Muscle layer of duodenum (tissue), 2 donors: ENCODE data around the gene RMP24.

Experiments used
- H3K27ac ChIP-seq: one replicate; pipeline ENCODE4 v1.7.0; 2013; ENCODE audit warnings: mild to moderate bottlenecking, low read length
- H3K27me3 ChIP-seq: one replicate; pipeline ENCODE4 v1.7.0; 2013; ENCODE audit warnings: low read depth, mild to moderate bottlenecking, control low read depth, low read length
- H3K36me3 ChIP-seq, 2 donors: one replicate each; pipeline ENCODE4 v1.7.0; 2013; ENCODE audit warnings: low read length in 2 of 2, control low read depth in 1 of 2, mild to moderate bottlenecking in 1 of 2; ENCODE audit not compliant: insufficient read depth in 2 of 2, control insufficient read depth in 1 of 2
- H3K4me1 ChIP-seq, 2 donors: one replicate each; pipeline ENCODE4 v1.7.0; 2013; ENCODE audit warnings: low read length in 2 of 2, mild to moderate bottlenecking in 2 of 2, control low read depth in 1 of 2, moderate library complexity in 1 of 2; ENCODE audit not compliant: insufficient read depth in 2 of 2, control insufficient read depth in 1 of 2
- H3K4me3 ChIP-seq, 2 donors: one replicate each; pipeline ENCODE4 v1.7.0; 2013; ENCODE audit warnings: low read length in 2 of 2, low read depth in 1 of 2, mild to moderate bottlenecking in 1 of 2
- H3K9me3 ChIP-seq, 2 donors: one replicate each; pipeline ENCODE4 v1.7.0; 2013; ENCODE audit warnings: low read length in 2 of 2, control low read depth in 1 of 2, mild to moderate bottlenecking in 1 of 2; ENCODE audit not compliant: control insufficient read depth in 1 of 2
- donor health status: healthy.

Gene RMP24

DNA sequence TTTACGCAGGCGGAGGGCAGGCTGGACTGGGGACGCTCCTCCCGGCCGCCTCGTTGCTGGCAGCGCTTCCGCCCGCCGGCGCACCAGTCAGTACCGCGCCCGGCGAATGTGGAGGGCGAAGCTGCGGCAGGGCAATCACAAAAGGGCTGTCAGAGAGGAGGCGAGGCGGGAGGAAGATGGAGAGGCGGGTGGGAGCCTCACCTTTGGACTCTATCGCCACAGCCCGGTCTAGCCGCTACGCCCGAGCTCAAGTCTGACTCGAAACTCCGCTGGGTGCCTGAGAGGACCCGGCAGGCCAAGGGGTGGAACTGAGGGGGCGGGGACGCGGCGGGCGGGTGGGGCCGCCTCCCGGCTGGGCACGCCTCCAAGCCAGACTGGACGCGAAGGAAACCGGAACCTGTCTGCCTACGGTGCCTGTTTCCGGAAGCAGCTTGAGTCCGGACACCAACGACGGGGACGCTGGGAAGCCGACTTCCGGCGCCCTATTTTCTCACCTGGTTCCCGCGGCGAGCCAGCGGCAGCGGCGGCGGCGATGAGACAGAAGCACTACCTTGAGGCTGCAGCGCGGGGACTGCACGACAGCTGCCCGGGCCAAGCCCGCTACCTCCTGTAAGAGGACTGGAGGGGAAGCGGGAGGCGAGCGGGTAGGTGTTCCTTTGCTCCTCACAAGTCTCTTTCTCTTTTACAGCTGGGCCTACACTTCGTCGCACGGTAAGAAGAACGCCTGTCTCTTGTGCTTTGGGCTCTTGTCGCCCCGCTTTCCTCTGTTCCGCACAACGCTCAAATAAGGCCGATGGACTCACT is at the start of gene RMP24:
Gene RMP24 (plus strand): TSS at position 483 of the 804 bp plus-strand sequence.
- H3K4me1 ChIP-seq: peaks cover 6 to 23% of the 10 kb centered on the region in 2 donors
- no peaks in the 10 kb centered on the region for H3K9me3 ChIP-seq
- peaks cover 14 to 15% of the 10 kb centered on the region in 2 donors for H3K36me3 ChIP-seq
- peak within 1 kb of the TSS; percentile 95 to 96 for H3K4me3 ChIP-seq
- peak within 1 kb of the TSS; percentile 93 for H3K27ac ChIP-seq
- H3K27me3 ChIP-seq: no peaks in the 10 kb centered on the region

DNA sequence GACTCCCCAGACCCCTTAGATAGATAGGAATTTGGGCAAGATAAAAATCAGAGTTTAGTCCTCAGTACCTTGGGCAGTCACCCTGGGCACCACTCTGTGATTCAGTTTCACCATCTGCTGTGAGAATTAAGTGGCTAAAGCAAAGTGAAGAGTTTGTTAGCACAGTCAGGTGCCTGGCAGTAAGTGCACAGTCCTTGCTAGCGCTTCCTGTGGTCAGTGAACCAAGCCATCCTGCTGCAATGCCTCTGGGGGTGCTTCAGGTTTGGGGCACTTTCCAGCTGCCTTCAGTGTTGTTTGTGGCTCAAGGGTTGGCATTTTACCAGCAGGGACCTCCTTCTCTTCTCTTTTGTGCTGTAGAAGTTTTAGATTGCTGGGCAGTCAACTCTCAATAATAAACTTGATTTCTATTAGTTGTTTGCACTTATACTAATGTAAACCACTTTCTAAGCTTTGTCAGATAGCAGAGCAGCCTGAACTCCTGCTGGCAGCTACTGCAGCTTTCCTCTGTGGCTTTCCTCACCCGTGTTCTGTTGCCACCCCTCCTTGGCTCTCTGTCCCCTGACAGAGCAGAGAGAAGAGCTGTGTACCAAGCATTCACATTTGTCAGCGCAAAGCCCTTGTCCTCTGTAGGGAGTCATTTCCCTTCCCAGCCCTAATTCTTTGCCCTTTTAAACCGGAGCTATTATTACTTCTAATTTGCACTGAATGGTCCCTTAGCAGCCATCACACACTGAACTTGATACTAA is 48.4 kb upstream of the RMP24 start:
- Histone ChIP-seq H3K4me1 (peaks cover 0 to 3% of the 10 kb centered on the region in 2 donors), H3K27ac (no peak overlapping the region), H3K36me3 (no peaks in the 10 kb centered on the region), H3K4me3 (no peak overlapping the region), H3K27me3 (no peaks in the 10 kb centered on the region), H3K9me3 (no peaks in the 10 kb centered on the region)

DNA sequence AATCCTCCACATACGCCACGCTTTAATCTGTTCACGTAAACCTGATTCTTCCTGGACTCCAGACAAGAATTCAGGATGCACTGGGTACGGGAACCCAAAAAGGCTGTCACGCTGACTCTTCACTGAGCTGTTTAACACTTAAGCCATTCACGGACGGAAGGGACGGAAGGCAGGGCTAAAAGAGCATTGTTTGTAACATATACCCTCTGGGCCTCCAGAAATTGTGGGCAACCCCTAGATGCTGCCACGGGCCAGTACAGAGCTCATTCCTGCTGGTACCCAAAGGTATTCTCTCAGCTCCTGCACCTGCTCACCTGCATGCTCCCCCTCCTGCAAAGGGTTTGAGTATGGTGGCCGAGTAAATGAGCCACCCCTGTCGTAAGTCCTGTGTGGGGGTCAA is 45.6 kb upstream of the RMP24 start:
- peaks cover 0 to 3% of the 10 kb centered on the region in 2 donors for H3K4me1 ChIP-seq
- no peak overlapping the region for H3K4me3 ChIP-seq
- peaks cover 0 to 8% of the 10 kb centered on the region in 2 donors for H3K9me3 ChIP-seq
- no peaks in the 10 kb centered on the region for H3K36me3 ChIP-seq
- H3K27ac ChIP-seq: no peak overlapping the region
- no peaks in the 10 kb centered on the region for H3K27me3 ChIP-seq

DNA sequence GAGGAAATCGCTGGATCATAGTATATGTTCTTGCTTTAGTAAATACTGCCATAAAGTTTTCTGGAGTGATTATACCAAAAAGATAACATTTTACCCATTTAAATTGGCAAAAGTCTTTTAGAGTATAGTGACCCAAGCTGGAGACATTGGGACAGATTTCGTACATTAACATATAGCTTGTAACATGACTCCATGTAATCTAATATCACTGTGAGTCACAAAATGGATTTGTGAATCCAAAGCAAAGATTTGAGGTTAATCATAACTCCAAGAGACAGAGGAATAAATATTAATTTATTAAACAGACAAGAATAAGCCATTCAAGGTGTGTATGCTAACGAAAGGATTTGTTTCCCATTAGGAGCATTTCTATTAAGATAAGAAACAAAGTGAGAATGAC is 45.0 kb upstream of the RMP24 start:
- Histone ChIP-seq H3K27ac (no peak overlapping the region), H3K27me3 (no peaks in the 10 kb centered on the region), H3K9me3 (peaks cover 0 to 8% of the 10 kb centered on the region in 2 donors), H3K4me1 (peaks cover 0 to 3% of the 10 kb centered on the region in 2 donors), H3K4me3 (no peak overlapping the region), H3K36me3 (no peaks in the 10 kb centered on the region)

DNA sequence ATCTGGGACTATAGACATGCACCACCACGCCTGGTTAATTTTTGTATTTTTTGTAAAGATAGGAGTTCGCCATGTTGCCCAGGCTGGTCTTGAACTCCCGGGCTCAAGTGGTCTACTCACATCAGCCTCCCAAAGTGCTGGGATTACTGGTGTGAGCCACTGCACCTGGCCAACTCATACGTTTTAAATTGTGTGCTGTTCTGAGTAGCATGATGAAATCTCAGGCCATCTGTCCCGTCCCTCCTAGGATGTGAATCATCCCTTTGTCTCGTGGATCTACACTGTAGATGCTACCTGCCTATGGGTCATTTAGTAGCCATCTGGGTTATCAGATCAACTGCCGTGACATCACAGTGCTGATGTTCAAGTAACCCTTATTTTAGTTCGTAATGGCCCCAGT is 38.5 kb upstream of the RMP24 start:
- peaks cover 0 to 8% of the 10 kb centered on the region in 2 donors for H3K4me1 ChIP-seq
- H3K36me3 ChIP-seq: no peaks in the 10 kb centered on the region

DNA sequence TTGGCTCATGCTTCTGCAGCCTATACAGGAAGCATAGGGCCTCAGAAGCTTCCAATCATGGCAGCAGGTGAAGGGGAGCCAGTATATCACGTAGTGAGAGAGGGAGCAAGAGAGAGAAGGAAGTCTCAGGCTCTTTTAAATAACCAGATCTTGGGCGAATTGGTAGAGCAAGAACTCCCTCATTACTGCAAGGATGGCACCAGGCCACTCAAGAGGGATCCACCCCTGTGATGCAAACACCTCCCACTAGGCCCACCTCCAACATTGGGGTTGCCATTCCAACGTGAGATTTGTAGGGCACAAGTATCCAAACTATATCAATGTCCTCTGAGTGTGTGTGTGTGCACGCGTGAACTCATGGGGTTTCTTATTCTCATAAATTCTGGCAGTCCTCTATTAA is 37.6 kb upstream of the RMP24 start:
- Histone ChIP-seq H3K36me3 (no peaks in the 10 kb centered on the region), H3K4me3 (no peak overlapping the region), H3K27me3 (no peaks in the 10 kb centered on the region), H3K4me1 (peaks cover 0 to 11% of the 10 kb centered on the region in 2 donors), H3K9me3 (peaks cover 0 to 5% of the 10 kb centered on the region in 2 donors), H3K27ac (no peak overlapping the region)

More for the DNA sequence above, 38.5 kb upstream of the RMP24 start:
- Histone ChIP-seq H3K4me3 (no peak overlapping the region), H3K9me3 (peaks cover 0 to 8% of the 10 kb centered on the region in 2 donors), H3K27ac (no peak overlapping the region), H3K27me3 (no peaks in the 10 kb centered on the region)

DNA sequence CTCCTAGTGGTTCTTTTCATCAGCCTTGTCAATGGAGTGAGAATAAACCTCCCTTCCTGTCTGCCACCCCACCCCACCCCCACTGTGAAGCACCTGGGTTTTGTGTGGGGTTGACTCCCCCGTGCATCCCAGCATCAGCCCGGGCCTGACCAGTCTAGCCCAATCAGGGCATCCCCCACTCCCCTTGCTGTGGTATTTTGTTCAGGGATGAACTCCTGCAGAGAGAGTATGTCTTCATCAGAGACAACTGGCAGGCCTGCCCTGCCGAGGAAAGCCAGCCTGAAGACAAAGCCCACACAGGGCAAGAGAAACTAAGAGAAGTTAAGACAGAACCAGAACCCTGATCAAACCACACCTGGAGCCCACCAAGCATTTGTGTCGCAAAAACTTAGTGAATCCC is 36.7 kb upstream of the RMP24 start:
- Histone ChIP-seq H3K36me3 (no peaks in the 10 kb centered on the region), H3K4me1 (peaks cover 0 to 11% of the 10 kb centered on the region in 2 donors), H3K9me3 (no peaks in the 10 kb centered on the region), H3K27me3 (no peaks in the 10 kb centered on the region), H3K4me3 (no peak overlapping the region), H3K27ac (no peak overlapping the region)

DNA sequence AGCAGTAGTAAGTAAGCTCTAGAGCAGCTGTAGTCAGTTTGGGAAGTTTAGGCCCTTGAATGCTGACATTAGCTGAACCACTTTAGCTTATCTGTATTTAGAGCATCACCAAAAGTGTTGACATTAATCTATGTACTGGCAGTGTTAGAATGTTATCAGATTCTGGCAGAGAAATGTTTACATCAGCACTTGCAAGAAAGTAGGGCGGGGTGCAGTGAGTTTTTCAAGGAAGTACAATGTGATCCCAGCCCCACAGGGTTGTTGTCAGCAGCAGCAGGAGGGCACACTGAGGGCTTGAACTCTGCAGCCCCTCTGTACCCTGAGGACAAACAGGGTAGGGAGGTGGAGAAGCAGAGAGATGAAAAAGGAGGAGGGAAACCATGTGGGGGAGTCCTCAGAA is 35.5 kb upstream of the RMP24 start:
- Histone ChIP-seq H3K27ac (no peak overlapping the region), H3K9me3 (no peaks in the 10 kb centered on the region), H3K4me1 (peaks cover 0 to 11% of the 10 kb centered on the region in 2 donors), H3K27me3 (no peaks in the 10 kb centered on the region), H3K4me3 (no peak overlapping the region), H3K36me3 (no peaks in the 10 kb centered on the region)

DNA sequence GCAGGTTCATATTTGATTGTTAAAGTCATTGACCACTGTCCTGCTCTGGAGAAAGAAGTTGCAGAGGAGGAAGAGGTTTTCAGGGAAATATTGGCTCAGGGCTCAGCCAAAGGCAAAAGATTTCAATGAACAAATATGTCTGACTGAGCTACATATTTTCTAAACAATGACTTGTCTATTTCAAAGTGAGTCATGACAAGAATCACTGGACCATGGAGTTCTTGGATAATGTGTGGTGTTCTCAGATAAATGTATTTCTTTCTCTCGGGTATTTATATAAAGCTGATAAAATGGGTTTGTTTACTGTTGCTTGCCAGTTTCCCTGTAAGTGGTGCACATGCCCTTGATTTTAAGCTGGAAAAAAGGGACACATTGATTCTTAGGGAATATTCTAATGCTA is 34.3 kb upstream of the RMP24 start:
- Histone ChIP-seq H3K4me1 (peaks cover 0 to 11% of the 10 kb centered on the region in 2 donors), H3K36me3 (no peaks in the 10 kb centered on the region), H3K4me3 (no peak overlapping the region), H3K9me3 (no peaks in the 10 kb centered on the region), H3K27ac (no peak overlapping the region), H3K27me3 (no peaks in the 10 kb centered on the region)

DNA sequence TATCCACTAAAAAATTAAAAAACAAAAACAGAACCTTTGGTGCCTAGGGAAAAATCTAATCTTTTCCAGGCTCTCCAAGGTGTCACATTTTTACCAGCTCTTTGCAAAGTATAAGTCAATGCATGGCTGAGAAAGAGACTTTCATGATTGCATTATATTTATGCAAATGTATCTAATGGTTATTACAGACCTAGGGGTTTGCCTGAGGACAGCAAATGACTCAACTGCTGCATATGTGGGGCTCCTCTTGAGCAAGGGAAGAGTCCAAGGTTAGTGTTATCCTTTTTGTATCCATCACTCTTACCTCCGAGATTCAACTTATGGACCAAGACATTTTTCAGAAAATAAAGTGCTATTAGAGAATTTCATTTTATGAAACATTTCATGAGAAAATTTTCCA is 33.9 kb upstream of the RMP24 start:
- H3K27me3 ChIP-seq: no peaks in the 10 kb centered on the region
- no peak overlapping the region for H3K27ac ChIP-seq
- no peaks in the 10 kb centered on the region for H3K9me3 ChIP-seq
- no peaks in the 10 kb centered on the region for H3K36me3 ChIP-seq
- no peak overlapping the region for H3K4me3 ChIP-seq
- peaks cover 0 to 11% of the 10 kb centered on the region in 2 donors for H3K4me1 ChIP-seq

DNA sequence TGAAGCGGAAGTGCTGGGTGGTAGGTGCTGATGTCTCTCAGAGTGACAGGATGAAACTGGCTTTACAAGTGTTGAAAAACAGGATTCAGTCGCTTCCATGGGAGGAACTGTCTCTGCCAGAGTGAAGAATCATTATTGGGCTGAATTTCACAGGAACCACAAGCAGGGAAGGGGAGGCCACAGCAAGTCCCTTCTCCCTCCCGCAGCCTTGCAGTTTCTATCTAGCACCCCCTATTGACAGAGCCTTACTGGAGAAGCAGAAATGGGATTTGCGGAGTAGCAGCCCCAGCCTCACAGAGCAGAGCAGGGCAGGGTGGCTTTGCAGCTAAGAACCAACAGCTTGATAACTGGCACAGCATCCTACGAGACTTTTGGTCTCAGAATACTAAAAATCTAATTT is 33.3 kb upstream of the RMP24 start:
- Histone ChIP-seq H3K4me1 (peaks cover 0 to 11% of the 10 kb centered on the region in 2 donors), H3K9me3 (no peaks in the 10 kb centered on the region), H3K36me3 (no peaks in the 10 kb centered on the region), H3K27ac (no peak overlapping the region), H3K27me3 (no peaks in the 10 kb centered on the region), H3K4me3 (no peak overlapping the region)
